Effector memory CD4-positive, alpha-beta T cell (primary cell): ENCODE results near the gene KPTN.
A peak's percentile ranks its signal among the peaks of the same experiment; 100 is the strongest.
"Not testable (repeated sequence)": the region's sequence is repeated elsewhere in the genome, so short reads cannot be mapped to it uniquely, and the experiment has no call there.

ENCODE experiments used
- DNase-seq, 3 donors: peaks; one replicate each; pipeline ENCODE4 v3.0.0-alpha.2; 2020
- H3K27ac ChIP-seq: 2 replicates; pipeline ENCODE4 v1.7.0; 2013; ENCODE audit warnings: mild to moderate bottlenecking, low read length, moderate library complexity; ENCODE audit not compliant: insufficient read depth, poor library complexity, severe bottlenecking
- H3K27me3 ChIP-seq: replicated peaks from 2 replicates; pipeline ENCODE4 v1.7.0; 2013; ENCODE audit warnings: mild to moderate bottlenecking, low read length; ENCODE audit not compliant: insufficient read depth, control insufficient read depth, poor library complexity, severe bottlenecking
- H3K36me3 ChIP-seq: 2 replicates; pipeline ENCODE4 v1.7.0; 2013; ENCODE audit warnings: mild to moderate bottlenecking, low read length, moderate library complexity; ENCODE audit not compliant: control insufficient read depth, insufficient read depth
- H3K4me1 ChIP-seq: 2 replicates; pipeline ENCODE4 v1.7.0; 2013; ENCODE audit warnings: low read length, mild to moderate bottlenecking; ENCODE audit not compliant: control insufficient read depth, insufficient read depth, poor library complexity, severe bottlenecking
- H3K4me3 ChIP-seq: 2 replicates; pipeline ENCODE4 v1.7.0; 2013; ENCODE audit warnings: low read length, low read depth, mild to moderate bottlenecking; ENCODE audit not compliant: insufficient read depth, poor library complexity, severe bottlenecking
- H3K9me3 ChIP-seq: 2 replicates; pipeline ENCODE4 v1.7.0; 2013; ENCODE audit warnings: mild to moderate bottlenecking, low read length, moderate library complexity; ENCODE audit not compliant: control insufficient read depth

Gene KPTN

DNA sequence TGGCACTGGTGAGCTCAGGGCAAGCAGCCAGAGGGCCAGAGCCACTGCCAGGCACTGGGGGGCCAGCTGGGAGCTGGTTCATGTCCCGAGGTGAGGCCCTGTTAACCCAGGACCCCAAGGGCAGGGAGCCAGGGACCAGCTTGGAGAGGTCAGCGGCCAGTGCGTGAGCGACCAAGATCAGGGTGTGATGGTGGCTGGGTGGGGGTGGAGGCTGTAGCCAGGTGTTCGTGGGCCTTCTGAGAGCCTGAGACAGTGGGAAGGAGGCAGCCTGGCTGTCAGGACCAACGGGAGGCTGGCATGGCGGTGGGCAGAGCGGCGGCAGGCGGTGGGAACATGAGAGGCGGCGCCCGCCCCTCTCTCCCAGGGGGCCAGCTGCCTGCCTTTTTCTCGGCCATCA, 8.1 kb upstream of the KPTN start:
- H3K27me3 ChIP-seq = no peaks in the 10 kb centered on the region
- peaks cover 65% of the 10 kb centered on the region for H3K36me3 ChIP-seq
- no peaks in the 10 kb centered on the region for H3K4me1 ChIP-seq
- DNase-seq = no peak
- no peaks in the 10 kb centered on the region for H3K9me3 ChIP-seq
- no peak overlapping the region for H3K27ac ChIP-seq
- H3K4me3 ChIP-seq = no peak overlapping the region

DNA sequence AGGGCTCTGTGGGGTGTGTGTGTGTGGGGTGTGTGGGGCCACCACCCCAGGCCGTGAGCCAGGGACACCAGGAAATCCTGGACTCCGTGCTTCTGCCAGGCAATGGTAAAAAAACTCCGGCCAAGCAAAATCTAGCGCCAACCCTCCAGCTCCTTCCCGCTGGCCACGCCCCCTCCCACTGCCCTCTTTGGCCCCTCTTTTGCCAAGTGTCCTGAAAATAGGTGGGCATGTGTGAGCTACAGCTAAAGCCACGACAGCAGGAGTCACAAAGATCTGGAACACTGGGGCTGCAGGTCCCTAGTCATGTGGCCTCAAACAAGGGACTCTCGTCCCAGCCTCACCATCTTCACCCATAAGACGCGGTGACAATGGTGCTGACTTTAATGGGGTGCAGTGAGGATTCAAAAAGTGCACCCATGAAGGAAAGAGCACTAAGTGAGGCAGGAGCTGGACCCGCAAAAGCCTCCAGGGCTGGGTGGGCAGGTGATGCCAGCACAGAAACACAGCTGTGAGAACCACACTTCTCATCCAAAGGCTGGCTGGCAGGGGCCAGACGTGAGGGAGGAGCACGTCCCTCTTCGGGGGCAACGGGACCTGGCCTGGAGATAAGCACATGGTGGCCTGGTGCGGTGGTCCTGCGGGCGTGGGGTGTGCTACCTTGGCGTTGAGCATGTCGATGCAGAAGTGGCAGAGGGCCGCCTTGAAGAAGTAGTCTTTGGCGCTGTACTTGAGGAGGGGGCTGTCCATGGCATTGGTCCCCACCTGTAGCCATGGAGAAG, 7.5 kb upstream of the KPTN start:
- no peaks in the 10 kb centered on the region for H3K4me1 ChIP-seq

DNA sequence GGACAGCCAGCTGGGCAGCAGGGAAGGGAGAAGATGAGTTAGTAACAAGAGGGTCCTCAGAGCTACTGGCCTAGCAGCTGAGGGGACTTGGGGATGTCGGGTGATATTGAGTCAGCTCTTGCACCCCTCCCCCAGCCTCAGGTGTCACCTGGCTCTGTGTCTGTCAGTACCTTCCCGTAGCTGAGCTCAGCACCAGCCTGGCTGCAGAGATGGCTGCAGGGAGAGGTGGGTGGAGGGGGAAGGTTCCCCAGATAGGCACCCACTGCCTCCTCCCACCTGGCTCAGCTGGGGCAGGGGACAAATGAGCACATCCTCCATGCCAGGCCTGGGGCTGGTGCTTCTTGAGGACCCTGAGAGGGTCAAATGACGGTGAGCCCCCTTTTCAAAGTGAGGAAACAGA, 6.8 kb upstream of the KPTN start:
- Histone ChIP-seq H3K27ac (no peak overlapping the region), H3K27me3 (no peaks in the 10 kb centered on the region), H3K4me3 (no peak overlapping the region), H3K36me3 (peaks cover 55% of the 10 kb centered on the region), H3K9me3 (no peaks in the 10 kb centered on the region), H3K4me1 (no peaks in the 10 kb centered on the region)
- DNase-seq = no peak

More for the DNA sequence above, 7.5 kb upstream of the KPTN start:
- Histone ChIP-seq H3K27me3 (no peaks in the 10 kb centered on the region), H3K27ac (no peak overlapping the region), H3K36me3 (peaks cover 59% of the 10 kb centered on the region), H3K4me3 (no peak overlapping the region), H3K9me3 (no peaks in the 10 kb centered on the region)
- no peak for DNase-seq

- H3K9me3 ChIP-seq = no peaks in the 10 kb centered on the region
- H3K27ac ChIP-seq = no peak overlapping the region
- DNase-seq = no peak
- peaks cover 50% of the 10 kb centered on the region for H3K36me3 ChIP-seq
- H3K27me3 ChIP-seq = no peaks in the 10 kb centered on the region
- H3K4me3 ChIP-seq = no peak overlapping the region
- H3K4me1 ChIP-seq = peaks cover 3% of the 10 kb centered on the region
Measured at GRCh38 chr19:47490031-47490430, 6.0 kb upstream of the KPTN start.

GRCh38 chr19:47489072-47489914, 5.3 kb upstream of the KPTN start:
- no peaks in the 10 kb centered on the region for H3K27me3 ChIP-seq
- no peak overlapping the region for H3K4me3 ChIP-seq
- H3K27ac ChIP-seq = no peak overlapping the region
- H3K9me3 ChIP-seq = no peaks in the 10 kb centered on the region
- no peak for DNase-seq
- H3K36me3 ChIP-seq = peaks cover 48% of the 10 kb centered on the region
- H3K4me1 ChIP-seq = peaks cover 5% of the 10 kb centered on the region

GRCh38 chr19:47487551-47488515, 3.8 kb upstream of the KPTN start:
- no peak overlapping the region for H3K27ac ChIP-seq
- peaks cover 38% of the 10 kb centered on the region for H3K36me3 ChIP-seq
- H3K4me1 ChIP-seq = peaks cover 5% of the 10 kb centered on the region
- no peaks in the 10 kb centered on the region for H3K9me3 ChIP-seq
- no peaks in the 10 kb centered on the region for H3K27me3 ChIP-seq
- no peak overlapping the region for H3K4me3 ChIP-seq
- DNase-seq = no peak

GRCh38 chr19:47486900-47487299, 2.9 kb upstream of the KPTN start:
- Histone ChIP-seq H3K4me1 (peaks cover 5% of the 10 kb centered on the region), H3K27me3 (no peaks in the 10 kb centered on the region), H3K36me3 (peaks cover 29% of the 10 kb centered on the region), H3K4me3 (no peak overlapping the region), H3K27ac (no peak overlapping the region), H3K9me3 (no peaks in the 10 kb centered on the region)
- DNase-seq = no peak

- not testable (repeated sequence) for H3K27me3 ChIP-seq, H3K4me3 ChIP-seq, H3K9me3 ChIP-seq, DNase-seq, H3K27ac ChIP-seq, H3K4me1 ChIP-seq
- H3K36me3 ChIP-seq = peaks cover 23% of the 10 kb centered on the region
Measured at GRCh38 chr19:47486220-47486619, 2.2 kb upstream of the KPTN start.

GRCh38 chr19:47485210-47485609, 1.2 kb upstream of the KPTN start:
- no peak for DNase-seq
- Histone ChIP-seq H3K4me3 (peak overlapping the region; percentile 71), H3K27me3 (no peaks in the 10 kb centered on the region), H3K36me3 (peaks cover 23% of the 10 kb centered on the region), H3K9me3 (no peaks in the 10 kb centered on the region), H3K4me1 (peaks cover 5% of the 10 kb centered on the region), H3K27ac (no peak overlapping the region)
